Stomach (tissue), 4 donors: Measurements from ENCODE around the gene DENND2D.

Experiments
- EP300 ChIP-seq: sonication (generic); formaldehyde crosslinking; IDR thresholded peaks from one replicate; pipeline ENCODE4 v1.6.1; 2017; ENCODE audit warnings: antibody characterized with exemption
- POLR2A ChIP-seq, 4 donors: fragments of 450-650 bp; IDR thresholded peaks; one replicate each; pipeline ENCODE4 v1.6.1; 2016; ENCODE audit warnings: antibody characterized with exemption in 4 of 4, control low read depth in 2 of 4, mild to moderate bottlenecking in 1 of 4, moderate library complexity in 1 of 4
- POLR2AphosphoS5 ChIP-seq, 3 donors: sonication (generic); formaldehyde crosslinking; IDR thresholded peaks; one replicate each; pipeline ENCODE4 v1.6.1; 2016; ENCODE audit warnings: antibody characterized with exemption in 3 of 3
- TF ChIP-seq, protein P1 (sequence below), 7 experiments: fragments of 450-650 bp in 4 of 7; fragments of 200-600 bp in 3 of 7; sonication (generic) in 3 of 7; IDR thresholded peaks; one replicate each; pipeline ENCODE4 v1.5.1; 2016 to 2019; ENCODE audit warnings: antibody characterized with exemption in 7 of 7, control low read depth in 2 of 7, mild to moderate bottlenecking in 1 of 7

DNA sequence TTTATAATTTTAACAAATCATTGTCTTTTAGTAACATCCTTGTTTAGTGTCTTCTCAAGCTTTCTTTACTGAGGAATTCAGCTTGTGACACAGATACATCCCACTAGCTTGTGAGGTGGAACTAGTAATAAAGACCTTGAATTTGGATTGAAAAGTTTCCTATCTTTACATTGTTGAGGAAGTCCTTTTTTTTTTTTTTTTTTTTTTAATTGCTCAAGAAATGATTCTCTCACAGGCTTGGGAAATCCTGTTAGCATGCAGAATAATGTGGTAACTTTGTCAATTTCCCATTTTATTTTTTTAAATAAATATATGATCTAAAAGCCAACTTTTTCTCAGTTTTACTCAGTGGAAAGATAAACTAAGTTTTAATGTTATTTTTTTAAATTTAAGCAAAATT is 15.8 kb downstream of the DENND2D start:
- TF ChIP-seq POLR2A (IDR thresholded peaks at IDR 0.05) (no peak), EP300 (no peak), POLR2AphosphoS5 (IDR thresholded peaks at IDR 0.05) (no peak)
- TF ChIP-seq, protein P1, sequence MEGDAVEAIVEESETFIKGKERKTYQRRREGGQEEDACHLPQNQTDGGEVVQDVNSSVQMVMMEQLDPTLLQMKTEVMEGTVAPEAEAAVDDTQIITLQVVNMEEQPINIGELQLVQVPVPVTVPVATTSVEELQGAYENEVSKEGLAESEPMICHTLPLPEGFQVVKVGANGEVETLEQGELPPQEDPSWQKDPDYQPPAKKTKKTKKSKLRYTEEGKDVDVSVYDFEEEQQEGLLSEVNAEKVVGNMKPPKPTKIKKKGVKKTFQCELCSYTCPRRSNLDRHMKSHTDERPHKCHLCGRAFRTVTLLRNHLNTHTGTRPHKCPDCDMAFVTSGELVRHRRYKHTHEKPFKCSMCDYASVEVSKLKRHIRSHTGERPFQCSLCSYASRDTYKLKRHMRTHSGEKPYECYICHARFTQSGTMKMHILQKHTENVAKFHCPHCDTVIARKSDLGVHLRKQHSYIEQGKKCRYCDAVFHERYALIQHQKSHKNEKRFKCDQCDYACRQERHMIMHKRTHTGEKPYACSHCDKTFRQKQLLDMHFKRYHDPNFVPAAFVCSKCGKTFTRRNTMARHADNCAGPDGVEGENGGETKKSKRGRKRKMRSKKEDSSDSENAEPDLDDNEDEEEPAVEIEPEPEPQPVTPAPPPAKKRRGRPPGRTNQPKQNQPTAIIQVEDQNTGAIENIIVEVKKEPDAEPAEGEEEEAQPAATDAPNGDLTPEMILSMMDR (IDR thresholded peaks at IDR 0.05): no peak
